Measurements from ENCODE around the gene RARRES2.

RARRES2 gene

GRCh38 chr7:150343225-150343624 lies 1.8 kb upstream of the RARRES2 start:
- TF ChIP-seq, protein P1, sequence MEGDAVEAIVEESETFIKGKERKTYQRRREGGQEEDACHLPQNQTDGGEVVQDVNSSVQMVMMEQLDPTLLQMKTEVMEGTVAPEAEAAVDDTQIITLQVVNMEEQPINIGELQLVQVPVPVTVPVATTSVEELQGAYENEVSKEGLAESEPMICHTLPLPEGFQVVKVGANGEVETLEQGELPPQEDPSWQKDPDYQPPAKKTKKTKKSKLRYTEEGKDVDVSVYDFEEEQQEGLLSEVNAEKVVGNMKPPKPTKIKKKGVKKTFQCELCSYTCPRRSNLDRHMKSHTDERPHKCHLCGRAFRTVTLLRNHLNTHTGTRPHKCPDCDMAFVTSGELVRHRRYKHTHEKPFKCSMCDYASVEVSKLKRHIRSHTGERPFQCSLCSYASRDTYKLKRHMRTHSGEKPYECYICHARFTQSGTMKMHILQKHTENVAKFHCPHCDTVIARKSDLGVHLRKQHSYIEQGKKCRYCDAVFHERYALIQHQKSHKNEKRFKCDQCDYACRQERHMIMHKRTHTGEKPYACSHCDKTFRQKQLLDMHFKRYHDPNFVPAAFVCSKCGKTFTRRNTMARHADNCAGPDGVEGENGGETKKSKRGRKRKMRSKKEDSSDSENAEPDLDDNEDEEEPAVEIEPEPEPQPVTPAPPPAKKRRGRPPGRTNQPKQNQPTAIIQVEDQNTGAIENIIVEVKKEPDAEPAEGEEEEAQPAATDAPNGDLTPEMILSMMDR (IDR thresholded peaks at IDR 0.05; ENCODE audit: control insufficient read depth, extremely low read depth, insufficient read depth): no peak

DNA sequence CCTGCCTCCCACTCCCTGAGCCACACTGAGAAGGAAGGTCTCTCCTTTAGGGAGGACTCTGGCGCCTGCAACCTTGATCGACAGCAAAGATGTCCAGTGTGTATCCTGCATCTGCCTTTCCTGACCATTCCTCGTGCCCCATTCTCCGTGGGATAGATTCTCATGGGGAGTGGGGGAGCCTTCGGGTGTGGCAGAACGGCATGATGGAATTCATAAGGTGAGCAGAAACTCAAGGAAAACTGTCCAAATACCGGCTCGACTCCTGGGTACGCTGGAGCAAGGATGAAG lies 636 bp upstream of the RARRES2 start:
- no peak overlapping the region for H3K4me3 ChIP-seq (ENCODE audit: low read depth, low read length)

More at GRCh38 chr7:150343225-150343624, 1.8 kb upstream of the RARRES2 start:
- H3K4me3 ChIP-seq (ENCODE audit: low read depth, low read length): no peak overlapping the region
- no peak for DNase-seq (ENCODE audit: low read depth)

DNA sequence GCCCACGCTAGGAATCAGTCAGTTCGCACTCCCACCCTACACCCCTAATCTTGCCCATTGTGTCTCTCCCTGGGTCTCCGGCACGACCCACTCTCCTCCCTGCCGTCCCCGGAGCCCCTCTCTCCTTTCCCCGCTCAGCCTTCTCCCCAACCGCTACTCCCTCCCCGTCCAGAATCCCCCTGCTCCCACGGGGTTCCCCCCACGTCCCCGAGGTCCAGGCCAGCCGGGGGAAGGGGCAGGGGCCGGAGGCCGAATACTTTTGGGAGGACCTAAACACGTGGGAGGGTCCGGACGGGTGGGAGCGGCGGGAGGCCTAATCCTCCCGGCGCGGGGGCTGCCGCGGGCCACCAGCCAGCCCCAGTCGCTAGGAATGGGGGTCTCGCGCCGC lies 560 bp downstream of the RARRES2 start:
- no peak overlapping the region for H3K4me3 ChIP-seq (ENCODE audit: low read depth, low read length)
- TF ChIP-seq, protein P1 (IDR thresholded peaks at IDR 0.05; ENCODE audit: control insufficient read depth, extremely low read depth, insufficient read depth): no peak
- no peak for DNase-seq (ENCODE audit: low read depth)

More for the DNA sequence above, 636 bp upstream of the RARRES2 start:
- no peak for DNase-seq (ENCODE audit: low read depth)
- TF ChIP-seq, protein P1 (IDR thresholded peaks at IDR 0.05; ENCODE audit: control insufficient read depth, extremely low read depth, insufficient read depth): no peak

- DNase-seq (ENCODE audit: low read depth): no peak
- TF ChIP-seq, protein P1 (IDR thresholded peaks at IDR 0.05; ENCODE audit: control insufficient read depth, extremely low read depth, insufficient read depth): no peak
- no peak overlapping the region for H3K4me3 ChIP-seq (ENCODE audit: low read depth, low read length)
These were observed 1.2 kb downstream of the RARRES2 start for GRCh38 chr7:150340024-150340749.

DNA sequence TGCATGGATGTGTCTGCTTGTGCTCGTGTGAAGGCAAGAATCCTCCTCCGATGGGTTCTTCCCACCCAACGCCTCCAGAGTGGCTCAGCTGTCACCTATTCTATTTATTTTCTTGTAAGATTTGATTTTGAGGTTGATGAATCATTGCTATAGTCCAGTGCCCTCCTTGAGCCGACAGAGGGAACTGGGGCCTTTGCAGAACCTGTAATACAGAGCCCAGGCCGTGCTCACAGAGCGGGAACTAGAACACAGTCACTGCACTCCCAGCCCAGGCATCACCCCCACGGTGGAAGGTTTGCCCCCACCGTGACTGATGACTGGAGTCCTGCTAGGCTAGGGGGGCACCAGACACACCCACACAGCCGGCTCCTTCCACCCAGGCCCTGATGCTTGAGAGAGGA lies 2.0 kb downstream of the RARRES2 start:
- no peak overlapping the region for H3K4me3 ChIP-seq (ENCODE audit: low read depth, low read length)
- TF ChIP-seq, protein P1 (IDR thresholded peaks at IDR 0.05; ENCODE audit: control insufficient read depth, extremely low read depth, insufficient read depth): no peak
- DNase-seq (ENCODE audit: low read depth): no peak

DNA sequence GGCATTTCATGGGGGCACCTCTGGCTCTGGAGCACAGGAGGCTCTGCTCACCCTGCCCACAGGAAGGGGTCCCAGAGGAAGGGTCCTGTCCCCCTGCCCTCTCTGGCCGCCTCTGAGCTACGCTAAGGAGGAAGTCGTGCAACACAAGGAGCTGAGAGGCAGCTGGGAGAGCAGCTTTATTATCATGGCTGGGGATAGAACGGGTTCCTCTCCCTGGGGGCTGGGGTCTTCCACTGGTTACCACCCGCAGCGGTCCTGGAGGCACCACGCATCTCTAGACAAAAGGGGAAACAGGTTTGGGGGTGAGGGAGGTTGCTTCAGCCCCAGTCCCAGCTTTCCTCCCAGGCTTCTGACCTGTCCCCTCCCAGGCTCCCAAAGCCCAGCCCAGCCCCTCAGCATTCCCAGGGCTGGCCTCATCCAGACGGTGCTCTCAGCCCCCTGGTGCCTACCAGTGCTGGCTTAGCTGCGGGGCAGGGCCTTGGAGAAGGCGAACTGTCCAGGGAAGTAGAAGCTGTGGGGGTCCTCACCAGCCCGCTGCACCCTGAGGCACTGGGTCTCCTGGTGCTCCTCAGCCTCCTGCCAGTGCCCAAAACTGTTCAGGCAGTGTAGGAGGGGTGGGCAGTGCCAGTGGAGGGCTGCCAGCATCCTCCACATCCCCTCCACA lies 3.1 kb downstream of the RARRES2 start:
- no peak for DNase-seq (ENCODE audit: low read depth)
- no peak overlapping the region for H3K4me3 ChIP-seq (ENCODE audit: low read depth, low read length)
- TF ChIP-seq, protein P1 (IDR thresholded peaks at IDR 0.05; ENCODE audit: control insufficient read depth, extremely low read depth, insufficient read depth): no peak

Data from LNCaP clone FGC (cell line).